ENCODE results near the gene GPR25.
"Not testable (repeated sequence)": the region's sequence is repeated elsewhere in the genome, so short reads cannot be mapped to it uniquely, and the experiment has no call there.

The GPR25 gene

DNA sequence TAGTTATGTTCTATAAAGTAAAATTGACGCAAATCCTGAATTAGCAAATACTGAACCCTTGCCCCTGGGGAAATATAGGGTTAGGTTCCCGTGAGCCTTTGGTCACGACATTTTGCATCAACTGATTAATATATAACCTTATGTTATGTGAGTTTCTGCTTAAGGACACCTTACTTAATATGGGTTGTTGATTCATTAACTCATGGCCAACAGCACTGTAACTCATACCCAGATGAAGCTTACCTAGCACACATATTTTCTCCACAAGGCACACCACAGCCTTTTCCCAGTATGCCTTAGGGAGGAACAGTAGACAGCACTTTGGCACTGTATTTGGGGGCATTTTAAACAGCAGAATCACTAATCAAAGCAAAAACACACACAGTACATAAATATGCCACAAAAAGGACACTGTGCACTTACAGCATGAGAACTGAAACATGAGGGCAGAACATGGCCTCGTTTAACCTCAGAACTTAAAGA, 37.0 kb downstream of the GPR25 start:
- DNase-seq (ENCODE audit: low spot score in 2 of 2), result no peak
- peaks cover 13% of the 10 kb centered on the region for H3K4me1 Mint-ChIP-seq
- H3K4me3 Mint-ChIP-seq, result no peak overlapping the region
- no peak overlapping the region for H3K27ac Mint-ChIP-seq
- H3K36me3 Mint-ChIP-seq, result no peaks in the 10 kb centered on the region
- no peak for ATAC-seq
- H3K9me3 Mint-ChIP-seq, result no peaks in the 10 kb centered on the region

DNA sequence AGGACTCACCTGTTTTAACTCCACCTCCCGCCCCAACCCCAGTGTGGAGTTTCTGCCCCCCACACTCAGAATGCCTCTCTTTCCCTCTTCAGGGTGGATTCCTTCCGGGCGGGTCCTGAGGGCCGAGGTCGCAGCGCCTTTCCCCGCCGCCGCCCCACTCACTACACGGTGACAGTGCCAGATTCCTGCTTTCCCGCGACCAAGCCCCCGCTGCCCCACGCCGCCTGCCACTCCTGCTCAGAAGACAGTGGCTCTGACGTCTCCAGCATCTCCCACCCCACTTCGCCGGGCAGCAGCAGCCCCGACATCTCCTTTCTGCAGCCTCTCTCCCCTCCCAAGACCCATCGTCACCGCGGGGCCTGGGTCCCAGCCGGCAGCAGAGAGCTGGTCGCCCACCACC, 38.6 kb downstream of the GPR25 start:
- DNase-seq (ENCODE audit: low spot score in 2 of 2) (no peak), ATAC-seq (no peak)
- Mint-ChIP-seq H3K4me1 (peaks cover 13% of the 10 kb centered on the region), H3K27ac (no peak overlapping the region), H3K9me3 (no peaks in the 10 kb centered on the region), H3K4me3 (no peak overlapping the region), H3K36me3 (no peaks in the 10 kb centered on the region)

DNA sequence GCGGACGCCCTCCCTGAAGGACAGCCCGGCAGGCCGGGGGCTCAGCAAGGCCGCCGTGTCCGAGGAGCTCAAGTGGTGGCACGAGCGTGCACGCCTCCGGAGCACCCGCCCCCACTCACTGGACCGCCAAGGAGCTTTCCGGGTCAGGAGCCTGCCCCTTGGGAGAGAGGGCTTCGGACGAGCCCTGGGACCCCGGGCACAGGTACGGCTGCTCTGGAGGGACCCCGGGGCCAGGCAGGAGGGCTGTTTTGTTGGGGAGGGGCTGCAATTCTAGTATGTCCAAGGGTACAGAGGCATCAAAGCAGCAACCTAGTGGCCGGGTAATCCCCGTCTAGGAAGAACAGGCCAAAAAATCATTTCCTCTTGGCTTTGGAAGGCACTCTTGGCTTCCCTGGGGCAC, 39.2 kb downstream of the GPR25 start:
- H3K27ac Mint-ChIP-seq; H3K4me3 Mint-ChIP-seq; DNase-seq (ENCODE audit: low spot score in 2 of 2); ATAC-seq; H3K9me3 Mint-ChIP-seq; H3K36me3 Mint-ChIP-seq: not testable (repeated sequence)
- H3K4me1 Mint-ChIP-seq, result peaks cover 13% of the 10 kb centered on the region

DNA sequence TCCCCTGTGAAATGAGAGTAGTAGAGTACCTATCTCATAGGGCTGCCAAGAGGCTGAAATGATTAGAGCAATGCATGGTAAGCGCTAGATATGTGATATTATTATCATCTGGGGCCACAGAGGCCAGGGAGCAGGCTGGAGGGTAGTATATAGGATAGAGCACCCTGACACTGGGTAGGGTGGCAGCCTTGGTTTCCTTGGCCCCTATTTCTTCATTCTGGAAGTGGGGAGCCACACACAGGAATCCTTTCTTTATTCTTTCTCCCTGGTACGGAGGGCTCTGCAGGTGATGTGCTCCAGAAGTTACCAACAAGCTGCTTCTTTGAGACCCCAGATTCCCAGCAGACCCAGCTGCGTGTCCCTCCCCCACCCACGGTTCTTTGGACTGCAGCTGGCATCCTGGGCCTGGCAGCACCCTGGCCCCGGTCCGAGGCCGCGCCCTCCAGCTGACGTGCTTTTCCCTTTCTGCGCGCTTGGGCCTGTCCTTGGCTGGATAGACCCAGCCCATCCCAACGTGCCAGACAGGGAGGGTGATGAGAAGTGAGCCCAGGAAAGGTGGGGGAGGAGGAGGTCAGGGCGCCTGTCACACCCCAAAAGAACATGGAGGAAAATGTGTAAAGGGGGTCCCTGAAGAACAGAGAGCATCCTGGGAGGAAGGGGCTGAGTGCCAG, 40.1 kb downstream of the GPR25 start:
- DNase-seq (ENCODE audit: low spot score in 2 of 2), result no peak
- ATAC-seq, result no peak
- no peaks in the 10 kb centered on the region for H3K36me3 Mint-ChIP-seq
- H3K4me3 Mint-ChIP-seq, result no peak overlapping the region
- no peaks in the 10 kb centered on the region for H3K9me3 Mint-ChIP-seq
- H3K4me1 Mint-ChIP-seq, result peaks cover 7% of the 10 kb centered on the region
- H3K27ac Mint-ChIP-seq, result no peak overlapping the region

DNA sequence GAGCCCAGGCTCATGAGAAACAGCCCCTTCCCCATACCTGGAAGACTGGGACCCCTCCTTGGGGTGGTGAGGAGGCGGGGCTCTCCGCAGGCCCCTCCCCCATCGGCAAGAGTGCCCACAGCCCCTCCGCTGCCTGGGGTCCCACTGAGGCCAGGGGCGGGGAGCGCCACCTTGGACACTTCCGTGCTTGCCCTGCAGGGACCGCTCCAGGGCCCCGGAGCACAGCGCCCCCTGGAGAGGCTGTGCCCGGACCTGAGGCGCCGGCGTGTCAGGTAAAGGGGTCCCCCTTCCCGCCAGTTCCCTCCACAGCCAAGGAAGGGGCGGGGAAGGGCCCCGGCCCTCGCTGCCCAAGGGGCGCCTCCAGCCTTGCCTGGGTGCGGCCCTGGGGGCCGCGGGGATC, 43.4 kb downstream of the GPR25 start:
- Mint-ChIP-seq H3K27ac (no peak overlapping the region), H3K4me1 (no peaks in the 10 kb centered on the region), H3K36me3 (no peaks in the 10 kb centered on the region), H3K4me3 (no peak overlapping the region), H3K9me3 (no peaks in the 10 kb centered on the region)
- DNase-seq (ENCODE audit: low spot score in 2 of 2), result no peak
- no peak for ATAC-seq

DNA sequence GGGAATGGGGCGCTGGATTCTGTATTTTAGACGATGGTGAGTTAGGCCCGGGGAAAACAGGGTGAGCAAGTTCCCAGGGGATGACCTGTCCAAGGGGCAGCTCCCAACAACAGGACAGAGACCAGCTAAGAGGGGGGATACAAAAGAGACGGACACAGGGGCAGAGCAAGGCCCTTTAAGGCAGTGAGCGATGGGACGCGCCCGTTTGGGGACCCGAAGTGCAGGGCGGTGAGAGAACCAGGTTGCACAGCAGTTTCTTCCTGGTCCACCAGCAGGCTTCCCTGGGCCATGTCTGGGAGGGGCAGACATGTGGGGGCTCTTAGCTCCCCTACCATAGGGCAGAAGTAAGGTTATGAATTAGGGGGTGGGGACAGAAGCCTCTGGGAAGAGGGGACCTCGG, 43.9 kb downstream of the GPR25 start:
- Mint-ChIP-seq H3K9me3 (no peaks in the 10 kb centered on the region), H3K27ac (no peak overlapping the region), H3K4me1 (no peaks in the 10 kb centered on the region), H3K36me3 (no peaks in the 10 kb centered on the region), H3K4me3 (no peak overlapping the region)
- DNase-seq (ENCODE audit: low spot score in 2 of 2) (no peak), ATAC-seq (no peak)

DNA sequence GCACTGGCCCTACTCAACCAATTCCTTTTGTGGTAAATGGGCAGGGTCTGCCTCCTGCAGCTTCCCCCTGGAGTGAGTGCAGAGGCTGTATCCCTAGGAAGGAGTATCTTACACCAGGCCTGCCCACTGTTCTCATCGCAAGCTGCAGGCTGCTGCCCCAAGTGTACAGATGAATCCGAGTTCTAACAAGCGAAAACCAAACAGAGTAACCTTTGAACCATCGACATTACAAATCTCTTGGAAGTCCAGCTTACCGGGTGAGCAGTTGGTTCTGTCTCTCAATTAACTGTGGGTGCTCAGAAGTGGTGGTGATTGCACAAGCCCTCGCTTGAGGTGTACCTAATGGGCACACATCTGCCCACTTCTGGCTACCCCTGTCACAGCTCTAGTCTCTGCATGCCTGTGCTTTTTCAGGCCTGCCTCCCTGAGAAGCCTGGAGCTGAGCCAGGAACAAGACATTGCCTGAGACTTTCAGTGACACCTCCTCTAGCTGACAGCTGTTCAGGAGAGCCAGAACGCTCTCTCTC, 44.6 kb downstream of the GPR25 start:
- H3K27ac Mint-ChIP-seq, result no peak overlapping the region
- H3K4me1 Mint-ChIP-seq, result no peaks in the 10 kb centered on the region
- H3K9me3 Mint-ChIP-seq, result no peaks in the 10 kb centered on the region
- DNase-seq (ENCODE audit: low spot score in 2 of 2), result no peak
- no peak overlapping the region for H3K4me3 Mint-ChIP-seq
- no peaks in the 10 kb centered on the region for H3K36me3 Mint-ChIP-seq
- ATAC-seq, result no peak

DNA sequence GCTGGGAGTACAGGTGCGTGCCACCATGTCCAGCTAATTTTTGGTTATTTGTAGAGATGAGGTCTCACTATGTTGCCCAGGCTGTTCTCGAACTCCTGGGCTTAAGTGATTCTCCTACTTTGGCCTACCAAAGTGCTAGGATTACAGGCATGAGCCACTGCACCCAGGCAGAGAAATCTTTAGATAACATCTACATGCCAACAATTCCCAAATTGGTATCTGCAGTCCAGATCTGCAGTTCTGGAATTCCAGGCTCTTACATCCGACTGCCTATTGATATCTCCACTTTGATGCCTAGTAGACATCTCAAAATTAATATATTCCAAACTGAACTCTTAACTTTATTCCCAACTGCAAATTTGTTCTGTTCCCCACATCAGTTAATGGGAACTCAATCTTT, 45.2 kb downstream of the GPR25 start:
- DNase-seq (ENCODE audit: low spot score in 2 of 2), result no peak
- no peaks in the 10 kb centered on the region for H3K36me3 Mint-ChIP-seq

DNA sequence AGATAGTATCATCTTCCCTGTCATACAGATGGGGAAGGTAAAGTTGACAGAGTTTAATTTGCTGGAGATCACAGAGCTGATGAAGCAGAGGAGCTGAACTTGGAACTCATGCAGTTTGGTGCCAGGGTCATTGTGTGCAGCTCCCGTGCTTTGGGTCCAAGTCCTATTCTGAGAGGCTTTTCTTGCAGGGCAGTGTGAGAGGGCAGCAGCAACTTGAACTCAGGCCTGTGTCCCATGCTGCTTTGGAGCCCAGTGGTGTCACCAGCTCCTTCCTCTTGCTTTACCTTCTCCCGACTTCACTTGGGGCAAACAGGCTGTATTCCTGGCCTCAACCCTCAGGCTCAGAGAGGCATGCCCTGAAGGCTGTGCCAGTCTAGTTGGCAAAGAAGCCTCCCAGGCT, 46.6 kb downstream of the GPR25 start:
- no peak overlapping the region for H3K27ac Mint-ChIP-seq
- no peak for DNase-seq (ENCODE audit: low spot score in 2 of 2)
- H3K4me3 Mint-ChIP-seq, result no peak overlapping the region
- H3K36me3 Mint-ChIP-seq, result no peaks in the 10 kb centered on the region
- H3K4me1 Mint-ChIP-seq, result no peaks in the 10 kb centered on the region
- no peaks in the 10 kb centered on the region for H3K9me3 Mint-ChIP-seq
- no peak for ATAC-seq

More for the DNA sequence above, 45.2 kb downstream of the GPR25 start:
- Mint-ChIP-seq H3K4me3 (no peak overlapping the region), H3K9me3 (no peaks in the 10 kb centered on the region), H3K27ac (no peak overlapping the region), H3K4me1 (no peaks in the 10 kb centered on the region)
- no peak for ATAC-seq

DNA sequence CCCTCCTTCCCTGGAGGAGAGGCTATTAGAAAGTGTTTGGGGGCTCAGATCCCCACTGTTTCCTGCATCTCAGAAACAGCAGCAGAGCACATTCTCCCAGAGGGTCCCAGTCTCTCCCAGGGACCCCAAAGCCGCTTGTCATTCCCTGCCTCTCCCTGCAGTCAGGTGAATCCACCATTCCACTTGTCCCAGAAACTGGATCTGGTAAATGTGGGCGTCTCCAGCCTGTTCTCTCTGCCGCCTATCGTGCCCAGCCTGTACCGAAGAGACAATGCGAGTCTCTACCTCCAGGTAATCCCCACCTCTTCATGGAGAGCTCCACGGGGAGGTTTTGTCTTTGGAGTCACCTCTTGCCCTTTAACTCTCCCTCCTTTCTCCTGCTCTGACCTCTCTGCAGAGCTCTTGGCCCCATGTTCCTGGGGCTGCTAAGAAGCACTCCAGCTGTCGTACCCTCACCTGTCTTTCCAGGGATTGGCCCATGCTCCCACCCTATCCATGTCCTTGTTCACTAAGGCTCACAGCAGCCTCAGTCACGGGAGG, 48.9 kb downstream of the GPR25 start:
- ATAC-seq (no peak), DNase-seq (ENCODE audit: low spot score in 2 of 2) (no peak)
- no peak overlapping the region for H3K4me3 Mint-ChIP-seq
- no peak overlapping the region for H3K27ac Mint-ChIP-seq
- no peaks in the 10 kb centered on the region for H3K9me3 Mint-ChIP-seq
- H3K36me3 Mint-ChIP-seq, result no peaks in the 10 kb centered on the region
- peaks cover 6% of the 10 kb centered on the region for H3K4me1 Mint-ChIP-seq

DNA sequence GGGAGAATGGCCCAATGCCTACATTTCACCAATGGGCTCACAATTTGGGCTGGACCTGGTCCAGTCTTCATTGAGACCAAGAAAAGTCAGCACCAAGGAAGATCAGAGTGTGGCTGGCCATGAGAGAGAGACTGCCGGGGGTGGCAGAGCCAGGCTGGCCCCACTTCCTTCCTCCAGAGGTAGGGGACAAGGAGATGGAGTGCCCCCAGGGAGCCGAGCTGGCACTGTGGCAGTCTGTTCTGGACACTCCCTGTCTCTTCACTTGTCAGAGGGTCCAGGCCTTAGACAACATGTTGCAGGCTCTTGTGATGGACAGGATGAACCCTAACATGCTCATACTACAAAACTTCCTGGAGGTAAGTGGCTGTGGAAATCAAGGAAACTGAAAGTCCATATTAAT, 49.6 kb downstream of the GPR25 start:
- Mint-ChIP-seq H3K9me3 (no peaks in the 10 kb centered on the region), H3K4me1 (peaks cover 6% of the 10 kb centered on the region), H3K36me3 (no peaks in the 10 kb centered on the region), H3K27ac (no peak overlapping the region), H3K4me3 (no peak overlapping the region)
- DNase-seq (ENCODE audit: low spot score in 2 of 2) (no peak), ATAC-seq (no peak)

DNA sequence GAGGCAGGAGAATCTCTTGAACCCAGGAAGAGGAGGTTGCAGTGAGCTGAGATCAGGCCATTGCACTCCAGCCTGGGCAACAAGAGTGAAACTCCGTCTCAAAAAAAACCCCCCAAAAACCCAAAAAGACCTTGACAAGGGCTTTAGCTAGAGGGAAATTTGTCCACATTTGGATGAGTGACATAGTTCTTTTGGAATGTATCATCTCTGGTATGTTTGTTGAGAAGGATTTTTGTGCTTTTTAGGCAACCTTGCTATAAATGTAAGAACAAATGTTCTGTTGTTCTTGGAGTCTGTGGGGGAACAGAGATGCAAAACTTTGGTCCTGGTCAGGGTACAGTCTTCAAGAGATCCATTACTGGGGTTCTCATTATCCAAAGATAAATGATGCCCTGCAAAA, 50.8 kb downstream of the GPR25 start:
- ATAC-seq, result no peak
- peaks cover 6% of the 10 kb centered on the region for H3K4me1 Mint-ChIP-seq
- no peaks in the 10 kb centered on the region for H3K9me3 Mint-ChIP-seq
- H3K4me3 Mint-ChIP-seq, result no peak overlapping the region
- no peak overlapping the region for H3K27ac Mint-ChIP-seq
- no peak for DNase-seq (ENCODE audit: low spot score in 2 of 2)
- no peaks in the 10 kb centered on the region for H3K36me3 Mint-ChIP-seq
